Amygdala (tissue), 56 donors: ENCODE measurements around the gene BRD3OS.

Experiments
- DNase-seq, 56 donors: peaks; one replicate each; lab custom pipeline; 2025; lab: John Stamatoyannopoulos, UW

The BRD3OS gene

DNA sequence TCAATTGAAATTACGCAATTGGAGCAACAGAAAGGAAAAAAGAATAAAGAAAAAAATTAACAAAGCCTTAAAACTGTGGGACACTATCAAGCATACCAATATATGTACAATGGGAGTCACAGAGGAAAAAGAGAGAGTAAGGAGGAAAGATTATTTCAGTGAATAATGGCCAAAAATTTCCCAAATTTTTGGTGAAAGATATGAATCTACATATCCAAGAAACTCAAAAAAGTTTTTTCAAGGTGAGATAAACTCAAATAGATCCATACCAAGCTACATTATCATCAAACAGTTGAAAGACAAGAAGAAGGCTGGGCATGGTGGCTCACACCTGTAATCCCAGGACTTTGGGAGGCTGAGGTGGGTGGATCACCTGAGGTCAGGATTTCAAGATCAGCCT is 51.4 kb downstream of the BRD3OS start:
- DNase-seq = no peak
